HG02885 (cell line): ENCODE data around the gene FZD10.

ENCODE experiments used
- ATAC-seq: cut with Tn5 transposase; IDR thresholded peaks from one replicate; pipeline ENCODE4 v1.9.1; 2021; ENCODE audit warnings: mild to moderate bottlenecking; ENCODE audit not compliant: unreplicated experiment, poor library complexity

The FZD10 gene

DNA sequence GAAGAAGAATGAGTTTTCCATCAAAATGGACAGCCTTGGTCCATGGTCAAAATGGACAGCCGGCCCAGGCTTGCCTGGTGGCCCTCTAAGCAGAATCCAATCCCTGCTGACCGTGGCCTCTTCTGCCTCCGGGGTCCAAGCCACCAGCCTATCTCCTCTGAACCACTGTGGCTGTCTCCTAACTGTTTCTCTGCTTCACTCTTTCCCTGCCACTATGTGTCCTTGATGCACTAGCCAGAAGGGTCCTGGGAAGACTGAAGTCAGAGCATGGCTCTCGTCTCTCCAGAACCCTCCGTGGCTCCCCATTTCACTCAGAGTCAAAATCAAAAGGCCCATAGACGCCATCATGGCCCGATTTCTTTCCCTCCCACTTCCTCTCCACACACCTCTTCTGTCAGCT, 8.5 kb upstream of the FZD10 start:
- ATAC-seq, result no peak

DNA sequence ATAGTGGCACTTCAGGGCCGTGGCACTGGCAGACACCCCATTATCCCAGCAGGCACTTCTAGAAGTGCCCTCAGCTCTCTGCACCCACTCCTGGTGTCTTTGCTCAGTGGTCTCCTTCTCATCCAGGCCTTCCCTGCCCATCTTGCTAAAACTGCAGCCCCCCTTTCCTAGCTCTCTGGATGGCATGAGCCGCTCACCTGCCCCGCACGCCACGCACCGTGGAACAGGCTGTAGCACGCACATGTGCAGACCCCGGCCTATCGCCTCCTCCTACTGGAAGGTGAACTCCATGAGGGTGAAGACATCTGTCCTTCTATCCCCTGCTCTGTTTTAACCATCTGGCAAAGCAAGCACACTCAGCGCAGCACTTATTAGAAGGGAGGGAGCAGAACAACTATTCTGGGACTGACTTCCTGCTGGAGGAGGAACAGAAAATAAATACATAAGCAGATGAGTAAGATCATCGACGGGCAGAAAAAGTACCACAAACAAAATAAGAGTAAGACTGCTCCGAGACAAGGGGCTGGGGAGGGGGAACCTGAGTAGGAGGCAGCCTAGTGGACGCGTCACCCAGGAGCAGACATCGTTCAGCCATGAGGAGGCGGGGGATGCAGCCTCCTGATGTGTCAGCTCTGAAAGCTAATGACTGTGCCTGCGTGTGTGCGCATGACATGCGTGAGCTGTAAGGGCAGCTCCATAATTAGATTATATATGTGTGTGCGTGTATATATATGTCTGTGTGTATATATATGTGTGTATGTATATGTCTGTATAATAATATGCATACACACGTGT, 7.8 kb upstream of the FZD10 start:
- ATAC-seq, result no peak

DNA sequence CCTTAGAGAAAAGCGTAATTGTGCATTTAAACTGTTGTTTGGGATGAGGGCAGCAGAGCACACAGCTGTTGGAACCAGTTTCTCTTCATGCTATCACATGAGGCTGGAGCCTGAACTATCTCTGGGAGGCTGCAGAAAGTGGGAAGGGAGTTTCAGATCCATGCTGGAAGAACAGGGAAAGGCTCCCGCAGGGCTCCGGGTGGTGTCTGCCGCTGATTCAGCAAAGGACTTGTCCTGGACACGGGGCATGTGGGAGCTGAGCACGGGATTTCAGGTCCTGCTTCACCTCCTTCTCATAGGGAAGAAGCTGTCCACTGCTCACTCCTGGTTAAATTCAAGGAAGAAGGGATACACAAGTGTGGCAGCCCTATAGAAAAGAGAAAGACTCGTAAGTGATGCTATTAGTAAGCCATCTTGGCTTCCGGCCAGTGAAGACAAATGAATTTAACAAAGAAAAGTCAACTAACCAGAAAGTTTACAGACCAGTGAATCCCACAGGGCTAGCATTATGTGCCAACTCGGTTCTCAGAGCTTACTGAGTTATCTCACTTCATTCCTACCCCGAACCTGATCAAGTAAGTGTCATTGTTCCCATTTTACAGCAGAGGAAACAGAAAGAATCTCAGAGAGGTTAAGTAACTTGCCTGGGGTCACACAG, 6.7 kb upstream of the FZD10 start:
- ATAC-seq, result no peak

DNA sequence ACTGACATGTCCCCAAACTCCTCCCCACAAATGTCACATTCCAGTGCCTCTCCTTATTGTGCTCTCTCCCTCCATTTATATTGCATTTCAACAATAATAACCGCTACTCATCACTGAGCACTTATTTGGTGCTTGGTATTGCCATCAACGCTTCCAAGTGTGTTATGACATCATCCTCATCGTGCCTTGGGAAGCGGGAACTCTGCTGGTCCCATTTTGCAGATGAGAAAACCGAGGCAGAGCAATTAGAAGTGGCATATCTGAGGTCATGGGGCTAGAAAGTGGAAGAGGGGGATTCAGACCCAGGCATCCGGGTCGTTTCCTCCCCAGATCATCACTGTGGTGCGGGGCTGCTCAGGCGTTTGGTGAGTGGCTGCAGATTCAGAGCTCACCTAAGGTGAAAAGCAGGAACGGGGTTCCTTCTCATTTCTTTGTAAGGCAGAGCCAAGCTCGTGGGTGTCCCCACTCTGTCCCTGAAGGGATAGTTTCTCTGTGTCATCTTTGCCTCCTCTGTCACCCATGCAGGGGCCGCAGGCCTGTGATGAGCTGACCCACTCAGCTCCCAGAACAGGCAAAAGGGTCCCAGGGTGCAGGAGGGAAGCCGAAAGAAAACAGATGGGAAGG, 5.5 kb upstream of the FZD10 start:
- no peak for ATAC-seq

DNA sequence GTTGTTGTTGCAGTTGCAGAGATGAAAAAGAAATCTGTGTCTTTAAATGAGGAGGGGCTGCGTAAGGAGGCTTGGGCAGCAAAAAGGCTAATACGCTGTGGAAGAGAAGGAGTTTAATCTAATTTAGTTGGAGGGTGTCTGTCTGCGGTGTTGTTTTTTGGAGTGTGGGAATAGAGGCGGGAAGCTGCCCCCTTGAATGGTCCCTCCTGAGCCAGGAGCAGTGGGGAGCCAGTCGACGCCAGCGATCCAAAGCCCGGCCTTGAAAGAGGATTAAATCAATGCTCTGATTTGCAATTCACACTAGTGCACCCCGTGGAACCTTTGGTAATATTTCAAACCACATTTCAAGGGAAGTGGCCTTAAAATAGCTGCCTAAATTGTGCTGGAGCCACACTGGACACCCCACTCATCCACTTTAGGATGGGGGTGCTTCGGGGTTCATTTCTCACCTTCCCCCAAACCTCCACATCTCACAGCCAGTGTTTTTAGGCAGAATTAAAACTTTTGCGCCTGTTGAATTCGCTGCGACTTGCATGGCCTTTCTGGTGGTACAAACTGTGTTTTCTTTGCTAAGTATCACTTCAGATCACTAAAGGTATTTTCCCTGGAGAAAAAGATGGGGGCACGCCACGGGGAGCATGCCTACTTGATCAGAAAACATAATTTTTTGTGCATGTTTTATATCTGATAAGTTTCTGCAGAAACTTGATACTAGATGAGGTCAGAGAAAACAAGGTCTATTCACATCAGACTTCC, 4.1 kb upstream of the FZD10 start:
- no peak for ATAC-seq

DNA sequence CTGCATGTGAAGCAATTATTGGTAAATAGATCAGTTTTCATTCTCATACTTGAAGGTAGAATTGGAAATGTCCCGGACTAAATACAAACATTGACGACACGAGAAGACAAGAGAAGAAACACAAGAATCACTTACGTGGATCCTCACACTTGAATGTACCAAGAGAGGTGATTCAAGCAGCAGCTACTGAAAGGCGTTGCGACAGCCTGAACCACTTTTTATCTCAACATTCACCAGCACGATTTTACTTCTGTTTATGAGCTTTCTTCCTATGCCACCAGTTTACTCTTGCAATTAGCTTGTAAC, 3.6 kb upstream of the FZD10 start:
- no peak for ATAC-seq

DNA sequence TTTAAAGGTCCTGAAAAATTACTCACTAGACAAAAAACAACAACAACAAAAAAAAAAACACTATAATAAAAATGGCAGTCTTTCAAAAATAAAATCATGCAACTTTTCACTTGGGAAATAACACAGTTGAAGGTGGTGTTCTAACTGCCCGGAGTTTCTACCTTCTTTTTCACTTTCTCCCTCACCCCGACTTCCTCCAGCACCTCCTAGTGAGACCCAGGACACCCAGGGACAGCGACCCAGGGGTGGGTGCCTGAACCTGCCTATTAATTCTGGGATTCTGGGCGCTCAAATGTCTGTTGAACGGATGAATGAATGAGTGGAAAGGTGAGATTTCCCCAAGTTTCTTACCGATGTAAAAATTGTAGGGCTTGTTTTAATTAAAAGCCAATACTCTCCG, 2.0 kb upstream of the FZD10 start:
- no peak for ATAC-seq

DNA sequence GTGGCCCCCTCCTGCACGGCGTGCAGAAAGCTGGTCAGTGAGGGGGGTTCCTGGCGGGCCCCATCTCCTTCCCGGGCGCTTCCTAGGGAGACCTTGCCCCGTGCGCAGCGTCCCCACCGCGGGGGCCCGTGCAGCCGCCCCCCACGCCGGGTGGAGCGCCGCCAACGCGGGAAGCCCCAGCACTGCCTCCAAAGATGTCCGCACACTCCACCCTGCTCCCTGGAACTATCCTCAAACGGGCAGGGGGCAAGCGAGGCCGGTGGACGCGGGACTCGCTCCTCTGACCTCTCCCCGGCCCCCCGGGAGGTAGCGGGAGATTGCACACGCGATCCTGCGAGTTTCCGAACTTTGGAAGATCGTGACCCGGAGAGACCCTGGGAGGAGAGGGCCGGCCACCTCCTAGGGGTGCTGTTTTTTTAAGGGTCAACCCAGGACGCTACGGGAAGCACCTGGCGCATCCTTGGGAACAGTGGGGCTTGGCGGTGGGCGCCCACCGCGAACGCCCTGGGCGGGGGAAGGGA, 1.5 kb upstream of the FZD10 start:
- no peak for ATAC-seq

DNA sequence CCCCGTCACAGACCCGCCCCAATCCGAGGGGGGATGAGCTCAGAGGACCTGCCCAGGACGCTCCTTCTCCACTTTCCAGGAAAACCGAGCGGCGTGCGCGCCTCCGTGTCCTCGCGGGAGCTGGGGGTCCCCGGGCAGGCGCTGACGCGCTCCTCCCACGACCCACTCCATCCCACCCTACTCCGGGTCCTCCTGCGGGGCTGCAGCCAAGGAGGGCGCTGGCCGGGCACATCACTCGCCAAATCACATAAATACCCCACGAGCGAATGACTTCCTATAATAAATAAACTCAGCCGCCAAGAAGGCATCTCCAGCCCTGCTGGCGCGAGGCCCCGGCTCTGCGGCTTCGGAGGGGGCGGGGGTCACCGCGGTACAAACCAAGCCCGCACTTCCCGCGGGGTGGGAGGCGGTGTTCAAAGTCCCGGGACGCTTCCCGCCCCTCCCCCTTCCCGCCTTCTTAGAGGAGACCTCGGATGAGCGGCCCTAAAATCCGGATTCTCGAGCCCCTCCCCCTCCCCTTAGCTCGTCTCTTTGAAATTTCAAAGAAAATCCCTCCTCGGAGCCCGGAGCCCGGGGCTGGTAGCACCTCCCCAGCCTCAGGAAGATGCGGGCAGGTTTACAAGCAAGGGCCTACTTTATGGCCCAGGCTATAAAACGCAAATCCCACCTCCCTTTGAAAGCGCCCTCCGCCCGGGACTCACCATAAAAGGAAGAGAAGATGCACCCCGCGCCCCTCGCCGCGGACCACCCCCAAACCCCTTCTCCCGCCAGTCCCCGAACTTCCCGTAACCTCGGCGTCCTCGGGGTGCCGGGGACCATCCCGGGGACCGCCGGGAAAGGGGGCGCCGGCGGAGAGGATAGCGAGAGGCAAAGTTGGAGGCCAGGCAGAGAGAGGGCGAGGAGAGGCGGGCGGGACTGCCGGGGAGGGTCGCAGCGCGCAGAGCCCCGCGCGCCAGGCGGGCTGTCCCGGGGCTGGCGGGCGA, 712 bp upstream of the FZD10 start:
- ATAC-seq, result no peak

DNA sequence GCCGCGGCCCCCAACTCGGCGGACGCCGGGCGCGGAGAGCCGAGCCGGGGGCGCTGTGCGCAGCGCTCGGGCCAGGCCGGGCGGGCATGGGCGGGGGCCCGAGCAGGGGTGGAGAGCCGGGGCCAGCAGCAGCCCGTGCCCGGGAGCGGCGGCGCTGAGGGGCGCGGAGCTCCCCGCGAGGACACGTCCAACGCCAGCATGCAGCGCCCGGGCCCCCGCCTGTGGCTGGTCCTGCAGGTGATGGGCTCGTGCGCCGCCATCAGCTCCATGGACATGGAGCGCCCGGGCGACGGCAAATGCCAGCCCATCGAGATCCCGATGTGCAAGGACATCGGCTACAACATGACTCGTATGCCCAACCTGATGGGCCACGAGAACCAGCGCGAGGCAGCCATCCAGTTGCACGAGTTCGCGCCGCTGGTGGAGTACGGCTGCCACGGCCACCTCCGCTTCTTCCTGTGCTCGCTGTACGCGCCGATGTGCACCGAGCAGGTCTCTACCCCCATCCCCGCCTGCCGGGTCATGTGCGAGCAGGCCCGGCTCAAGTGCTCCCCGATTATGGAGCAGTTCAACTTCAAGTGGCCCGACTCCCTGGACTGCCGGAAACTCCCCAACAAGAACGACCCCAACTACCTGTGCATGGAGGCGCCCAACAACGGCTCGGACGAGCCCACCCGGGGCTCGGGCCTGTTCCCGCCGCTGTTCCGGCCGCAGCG, 639 bp downstream of the FZD10 start:
- no peak for ATAC-seq

DNA sequence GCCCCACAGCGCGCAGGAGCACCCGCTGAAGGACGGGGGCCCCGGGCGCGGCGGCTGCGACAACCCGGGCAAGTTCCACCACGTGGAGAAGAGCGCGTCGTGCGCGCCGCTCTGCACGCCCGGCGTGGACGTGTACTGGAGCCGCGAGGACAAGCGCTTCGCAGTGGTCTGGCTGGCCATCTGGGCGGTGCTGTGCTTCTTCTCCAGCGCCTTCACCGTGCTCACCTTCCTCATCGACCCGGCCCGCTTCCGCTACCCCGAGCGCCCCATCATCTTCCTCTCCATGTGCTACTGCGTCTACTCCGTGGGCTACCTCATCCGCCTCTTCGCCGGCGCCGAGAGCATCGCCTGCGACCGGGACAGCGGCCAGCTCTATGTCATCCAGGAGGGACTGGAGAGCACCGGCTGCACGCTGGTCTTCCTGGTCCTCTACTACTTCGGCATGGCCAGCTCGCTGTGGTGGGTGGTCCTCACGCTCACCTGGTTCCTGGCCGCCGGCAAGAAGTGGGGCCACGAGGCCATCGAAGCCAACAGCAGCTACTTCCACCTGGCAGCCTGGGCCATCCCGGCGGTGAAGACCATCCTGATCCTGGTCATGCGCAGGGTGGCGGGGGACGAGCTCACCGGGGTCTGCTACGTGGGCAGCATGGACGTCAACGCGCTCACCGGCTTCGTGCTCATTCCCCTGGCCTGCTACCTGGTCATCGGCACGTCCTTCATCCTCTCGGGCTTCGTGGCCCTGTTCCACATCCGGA, 1.4 kb downstream of the FZD10 start:
- no peak for ATAC-seq

DNA sequence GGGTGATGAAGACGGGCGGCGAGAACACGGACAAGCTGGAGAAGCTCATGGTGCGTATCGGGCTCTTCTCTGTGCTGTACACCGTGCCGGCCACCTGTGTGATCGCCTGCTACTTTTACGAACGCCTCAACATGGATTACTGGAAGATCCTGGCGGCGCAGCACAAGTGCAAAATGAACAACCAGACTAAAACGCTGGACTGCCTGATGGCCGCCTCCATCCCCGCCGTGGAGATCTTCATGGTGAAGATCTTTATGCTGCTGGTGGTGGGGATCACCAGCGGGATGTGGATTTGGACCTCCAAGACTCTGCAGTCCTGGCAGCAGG, 1.9 kb downstream of the FZD10 start:
- ATAC-seq, result no peak

DNA sequence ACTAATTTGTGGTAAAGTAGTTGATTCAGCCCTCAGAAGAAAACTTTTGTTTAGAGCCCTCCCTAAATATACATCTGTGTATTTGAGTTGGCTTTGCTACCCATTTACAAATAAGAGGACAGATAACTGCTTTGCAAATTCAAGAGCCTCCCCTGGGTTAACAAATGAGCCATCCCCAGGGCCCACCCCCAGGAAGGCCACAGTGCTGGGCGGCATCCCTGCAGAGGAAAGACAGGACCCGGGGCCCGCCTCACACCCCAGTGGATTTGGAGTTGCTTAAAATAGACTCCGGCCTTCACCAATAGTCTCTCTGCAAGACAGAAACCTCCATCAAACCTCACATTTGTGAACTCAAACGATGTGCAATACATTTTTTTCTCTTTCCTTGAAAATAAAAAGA, 2.7 kb downstream of the FZD10 start:
- ATAC-seq, result no peak

DNA sequence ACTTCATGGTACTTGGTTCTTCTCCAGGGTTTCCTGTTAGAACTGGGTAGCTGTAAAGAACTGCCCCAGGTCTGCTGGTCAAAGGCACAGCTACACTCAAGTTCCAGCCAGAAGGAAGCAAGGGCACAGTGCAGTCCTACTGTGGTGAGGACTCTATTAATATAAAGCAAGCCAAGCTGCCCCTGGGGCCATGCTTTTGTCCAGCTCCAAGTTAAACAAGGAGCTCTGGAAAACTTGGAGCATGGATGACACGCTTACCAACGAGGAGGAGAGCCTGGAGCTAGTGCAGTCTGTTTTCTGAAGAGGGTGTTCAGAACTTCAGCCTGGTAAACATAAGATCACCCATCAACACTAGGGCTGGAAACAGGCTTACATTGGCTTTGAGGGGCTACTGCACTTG, 4.0 kb downstream of the FZD10 start:
- ATAC-seq, result no peak

DNA sequence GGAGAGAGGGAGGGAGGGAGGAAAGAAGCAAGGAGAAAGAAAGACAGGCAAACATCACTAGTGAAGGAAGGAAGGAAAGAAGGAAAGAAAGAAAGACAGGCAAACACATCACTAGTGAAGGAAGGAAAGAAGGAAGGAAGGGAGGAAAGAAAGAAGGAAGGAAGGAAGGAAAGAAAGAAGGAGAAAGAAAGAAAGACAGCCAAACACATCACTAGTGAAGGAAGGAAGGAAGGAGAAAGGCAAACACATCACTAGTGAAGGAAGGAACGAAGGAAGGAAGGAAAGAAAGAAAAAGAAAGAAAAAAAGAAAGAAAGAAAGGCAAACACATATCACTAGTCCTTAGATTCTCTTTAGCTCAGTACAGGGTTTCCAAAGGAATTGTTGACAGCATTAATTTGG, 5.3 kb downstream of the FZD10 start:
- ATAC-seq, result no peak

DNA sequence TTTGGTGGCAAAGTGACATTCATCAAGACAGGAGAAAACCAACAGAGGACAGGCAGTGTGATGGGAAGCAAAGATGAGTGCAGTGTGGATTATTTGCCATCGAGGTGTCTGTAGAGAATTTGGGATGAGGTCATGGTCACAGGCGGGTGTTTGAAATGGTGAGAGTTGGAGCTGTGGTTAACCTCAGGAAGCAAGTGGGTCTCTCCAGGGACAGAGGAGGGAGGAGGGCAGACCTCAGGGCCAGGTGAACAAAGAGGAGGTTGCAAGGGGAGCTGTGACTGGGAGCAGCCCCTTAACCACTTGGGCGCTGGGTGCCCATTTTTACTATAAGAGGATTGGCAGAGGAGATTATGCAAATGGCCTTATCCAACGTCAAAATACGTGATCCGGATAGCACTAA, 7.0 kb downstream of the FZD10 start:
- no peak for ATAC-seq

DNA sequence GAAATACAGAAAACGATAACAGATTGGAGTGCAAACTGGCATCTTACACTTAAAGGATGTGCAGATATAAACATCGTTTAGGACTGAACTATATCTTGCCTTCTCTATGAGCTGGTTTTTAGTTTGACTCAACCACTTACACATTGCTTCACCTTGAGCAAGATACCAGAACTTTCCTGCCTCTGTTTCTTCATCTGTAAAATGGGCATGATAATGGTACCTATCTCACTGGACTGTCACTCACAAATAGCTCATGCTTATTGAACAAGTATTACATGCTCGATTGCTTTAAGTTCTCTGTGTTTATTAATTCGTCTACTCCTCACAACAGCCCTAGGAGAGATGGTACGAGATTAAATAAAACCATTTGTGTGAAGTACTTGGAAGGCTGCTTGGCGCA, 7.7 kb downstream of the FZD10 start:
- ATAC-seq, result no peak

DNA sequence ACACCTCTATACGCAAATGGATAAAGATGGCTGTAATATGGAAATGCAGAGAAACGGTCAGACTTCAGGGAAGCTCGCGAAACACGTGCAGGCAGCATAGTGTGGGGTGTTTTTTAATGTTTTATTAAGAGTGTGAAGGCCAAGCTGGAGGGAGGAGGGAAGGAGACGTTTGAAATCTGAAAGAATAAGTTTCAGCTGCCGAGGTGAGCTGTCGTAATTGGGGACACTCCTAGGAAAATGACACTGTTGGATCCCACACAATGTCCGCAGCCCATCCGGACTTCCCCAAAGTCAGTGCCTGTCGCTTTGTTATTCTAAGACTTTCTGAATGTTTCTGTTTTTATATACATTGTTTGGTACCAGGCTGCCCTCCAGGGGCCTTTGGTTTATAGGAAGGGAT, 8.3 kb downstream of the FZD10 start:
- ATAC-seq, result no peak
